Brain microvascular endothelial cell (primary cell): ENCODE measurements around the gene NAA30.

ENCODE experiments used
- DNase-seq: peaks from one replicate; pipeline ENCODE4 v3.0.0-alpha.2; 2020
- H3K27ac ChIP-seq: fragments of 250-450 bp; sonication (Bioruptor Pico); 2 replicates; pipeline ENCODE4 v1.5.1; 2020; ENCODE audit warnings: mild to moderate bottlenecking, moderate library complexity
- H3K27me3 ChIP-seq: fragments of 250-450 bp; sonication (Bioruptor Pico); replicated peaks from 2 replicates; pipeline ENCODE4 v1.5.1; 2020; ENCODE audit warnings: mild to moderate bottlenecking
- H3K36me3 ChIP-seq: fragments of 250-450 bp; sonication (Bioruptor Pico); replicated peaks from 2 replicates; pipeline ENCODE4 v1.5.1; 2020; ENCODE audit warnings: mild to moderate bottlenecking
- H3K4me3 ChIP-seq: 2 replicates; pipeline ENCODE4 v1.5.1; 2011; ENCODE audit warnings: low read depth, mild to moderate bottlenecking, control low read depth, low read length, moderate library complexity
- in situ Hi-C: cut with HindIII; loops from 2 replicates; pipeline ENCODE4 v1.10.0; 2017; ENCODE audit warnings: low sequenced_read_pairs, low pct_ligation_motif_present
- TF ChIP-seq, protein P1 (sequence below): IDR thresholded peaks from 2 replicates; pipeline ENCODE4 v1.5.1; 2011; ENCODE audit warnings: low read depth, mild to moderate bottlenecking, moderate library complexity, low read length, control low read depth, inconsistent platforms; ENCODE audit errors: missing control alignments

The NAA30 gene

DNA sequence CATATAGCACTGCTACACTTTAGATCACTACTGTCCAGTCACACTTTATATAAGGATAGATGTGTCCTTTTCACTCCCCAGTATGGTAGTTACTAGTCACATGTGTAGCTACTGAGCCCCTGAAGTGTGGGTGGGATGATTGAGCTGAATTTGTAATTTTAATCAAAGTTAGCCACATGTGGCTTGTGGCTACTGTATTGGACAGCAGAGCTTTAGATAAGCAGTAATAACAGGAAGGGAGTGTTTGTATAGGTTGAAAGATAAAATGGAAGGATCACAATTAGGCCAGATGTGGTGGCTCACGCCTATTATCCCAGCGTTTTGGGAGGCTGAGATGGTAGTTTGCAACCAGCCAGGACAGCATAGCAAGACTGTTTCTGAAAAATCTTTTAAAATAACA lies 23.5 kb downstream of the NAA30 start:
- TF ChIP-seq, protein P1, sequence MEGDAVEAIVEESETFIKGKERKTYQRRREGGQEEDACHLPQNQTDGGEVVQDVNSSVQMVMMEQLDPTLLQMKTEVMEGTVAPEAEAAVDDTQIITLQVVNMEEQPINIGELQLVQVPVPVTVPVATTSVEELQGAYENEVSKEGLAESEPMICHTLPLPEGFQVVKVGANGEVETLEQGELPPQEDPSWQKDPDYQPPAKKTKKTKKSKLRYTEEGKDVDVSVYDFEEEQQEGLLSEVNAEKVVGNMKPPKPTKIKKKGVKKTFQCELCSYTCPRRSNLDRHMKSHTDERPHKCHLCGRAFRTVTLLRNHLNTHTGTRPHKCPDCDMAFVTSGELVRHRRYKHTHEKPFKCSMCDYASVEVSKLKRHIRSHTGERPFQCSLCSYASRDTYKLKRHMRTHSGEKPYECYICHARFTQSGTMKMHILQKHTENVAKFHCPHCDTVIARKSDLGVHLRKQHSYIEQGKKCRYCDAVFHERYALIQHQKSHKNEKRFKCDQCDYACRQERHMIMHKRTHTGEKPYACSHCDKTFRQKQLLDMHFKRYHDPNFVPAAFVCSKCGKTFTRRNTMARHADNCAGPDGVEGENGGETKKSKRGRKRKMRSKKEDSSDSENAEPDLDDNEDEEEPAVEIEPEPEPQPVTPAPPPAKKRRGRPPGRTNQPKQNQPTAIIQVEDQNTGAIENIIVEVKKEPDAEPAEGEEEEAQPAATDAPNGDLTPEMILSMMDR, result no peak
- no peak overlapping the region for H3K4me3 ChIP-seq
- H3K36me3 ChIP-seq, result peaks cover 6% of the 10 kb centered on the region
- in situ Hi-C loops, result no loop called here
- no peak for DNase-seq
- no peaks in the 10 kb centered on the region for H3K27me3 ChIP-seq
- no peak overlapping the region for H3K27ac ChIP-seq

GRCh38 chr14:57417228-57417627 lies 26.8 kb downstream of the NAA30 start:
- in situ Hi-C loops, result no loop called here
- Histone ChIP-seq H3K27ac (no peak overlapping the region), H3K36me3 (no peaks in the 10 kb centered on the region), H3K4me3 (no peak overlapping the region), H3K27me3 (no peaks in the 10 kb centered on the region)
- TF ChIP-seq, protein P1, result no peak
- DNase-seq, result no peak

GRCh38 chr14:57418999-57419398 lies 28.6 kb downstream of the NAA30 start:
- no peaks in the 10 kb centered on the region for H3K36me3 ChIP-seq
- H3K4me3 ChIP-seq, result no peak overlapping the region
- in situ Hi-C loops, result no loop called here
- no peak for DNase-seq
- H3K27me3 ChIP-seq, result no peaks in the 10 kb centered on the region
- TF ChIP-seq, protein P1, result no peak
- no peak overlapping the region for H3K27ac ChIP-seq

DNA sequence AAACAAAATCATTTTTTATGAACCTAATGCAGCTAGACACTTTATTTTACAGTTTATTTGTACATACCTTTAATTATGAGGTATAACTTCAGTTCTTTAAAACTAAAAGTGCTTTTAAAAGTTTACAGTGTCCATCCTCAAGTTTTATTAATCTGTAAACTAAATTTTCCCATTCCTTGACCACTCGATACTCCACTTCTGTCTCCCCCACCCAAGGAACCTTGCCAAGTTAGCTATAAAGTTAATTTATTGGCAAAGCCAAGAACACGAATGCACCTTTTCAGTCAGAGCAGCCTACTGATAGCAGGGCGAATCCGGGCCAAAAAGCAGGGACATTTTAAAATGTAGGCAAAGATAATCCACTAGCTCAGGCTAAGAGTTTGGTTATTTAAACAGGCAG lies 29.6 kb downstream of the NAA30 start:
- H3K27ac ChIP-seq, result no peak overlapping the region
- H3K4me3 ChIP-seq, result no peak overlapping the region
- TF ChIP-seq, protein P1, result no peak
- H3K27me3 ChIP-seq, result no peaks in the 10 kb centered on the region
- no peaks in the 10 kb centered on the region for H3K36me3 ChIP-seq
- DNase-seq, result no peak
- in situ Hi-C loops, result no loop called here

DNA sequence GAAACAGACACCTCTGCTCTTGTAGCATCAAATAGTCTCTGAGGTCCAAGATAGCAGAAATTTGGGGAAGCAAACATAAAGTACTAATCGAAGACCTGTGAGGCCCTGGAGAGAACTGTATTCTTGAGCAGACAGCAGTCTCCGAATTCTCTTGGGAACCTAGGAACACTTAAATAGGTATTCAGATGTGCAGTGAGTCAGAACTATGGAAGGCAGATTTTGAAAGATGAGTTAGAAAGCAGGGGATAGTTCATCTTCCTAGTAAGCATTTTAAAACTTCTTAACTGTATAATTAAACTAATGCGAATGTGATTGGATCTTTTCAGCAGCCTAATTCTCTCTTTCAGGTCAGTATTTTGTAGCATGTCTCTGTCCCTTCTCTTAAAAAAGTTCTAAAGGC lies 30.6 kb downstream of the NAA30 start:
- no peak overlapping the region for H3K4me3 ChIP-seq
- H3K27ac ChIP-seq, result no peak overlapping the region
- in situ Hi-C loops, result no loop called here
- TF ChIP-seq, protein P1, result no peak
- H3K36me3 ChIP-seq, result no peaks in the 10 kb centered on the region
- DNase-seq, result no peak
- H3K27me3 ChIP-seq, result no peaks in the 10 kb centered on the region

- H3K36me3 ChIP-seq, result no peaks in the 10 kb centered on the region
- no peaks in the 10 kb centered on the region for H3K27me3 ChIP-seq
- H3K4me3 ChIP-seq, result no peak overlapping the region
- in situ Hi-C loops, result no loop called here
- no peak overlapping the region for H3K27ac ChIP-seq
- TF ChIP-seq, protein P1, result no peak
- no peak for DNase-seq
Measured at GRCh38 chr14:57435923-57436322, 45.5 kb downstream of the NAA30 start.
